Measurements from ENCODE around the gene CNFN. TPM values are rescaled to one million over a fixed set of nuclear protein-coding genes. Genes with fewer than 3 reads are reported as not detected.

CNFN gene
- total RNA-seq, 1 donor from 2014 or later: 1.00 TPM

- DNase-seq: peak; percentile 91
- peak; percentile 90 for ATAC-seq (ENCODE audit: low read depth)
- Mint-ChIP-seq H3K27ac (peak overlapping the region; percentile 98), H3K9me3 (no peaks in the 10 kb centered on the region), H3K27me3 (no peaks in the 10 kb centered on the region), H3K4me1 (peaks cover 46% of the 10 kb centered on the region), H3K4me3 (peak overlapping the region; percentile 98), H3K36me3 (ENCODE audit: low read depth) (peaks cover 20% of the 10 kb centered on the region)
- no peak for TF ChIP-seq CTCF (IDR thresholded peaks at IDR 0.05)
- intact Hi-C loops (cut with micrococcal nuclease): loop anchor here (1.0 to 5.0 kb wide), 8 partner anchors 15 to 478 kb away; partner anchors contain the start of genes GSK3A and MEGF8
- CTCF ChIA-PET: interaction anchor here (0.6 to 3.9 kb wide), 4 partner anchors 11 to 105 kb away, joined by 3 to 15 read pairs (median 10); partner anchors contain the start of gene CEACAM1
- POLR2A ChIA-PET: interaction anchor here (0.5 to 2.3 kb wide), 19 partner anchors 10 to 347 kb away, joined by 3 to 23 read pairs (median 5); partner anchors contain the start of genes CIC, POU2F2 and ZNF574
These were observed 33.6 kb upstream of the CNFN start for GRCh38 chr19:42423462-42424344.

DNA sequence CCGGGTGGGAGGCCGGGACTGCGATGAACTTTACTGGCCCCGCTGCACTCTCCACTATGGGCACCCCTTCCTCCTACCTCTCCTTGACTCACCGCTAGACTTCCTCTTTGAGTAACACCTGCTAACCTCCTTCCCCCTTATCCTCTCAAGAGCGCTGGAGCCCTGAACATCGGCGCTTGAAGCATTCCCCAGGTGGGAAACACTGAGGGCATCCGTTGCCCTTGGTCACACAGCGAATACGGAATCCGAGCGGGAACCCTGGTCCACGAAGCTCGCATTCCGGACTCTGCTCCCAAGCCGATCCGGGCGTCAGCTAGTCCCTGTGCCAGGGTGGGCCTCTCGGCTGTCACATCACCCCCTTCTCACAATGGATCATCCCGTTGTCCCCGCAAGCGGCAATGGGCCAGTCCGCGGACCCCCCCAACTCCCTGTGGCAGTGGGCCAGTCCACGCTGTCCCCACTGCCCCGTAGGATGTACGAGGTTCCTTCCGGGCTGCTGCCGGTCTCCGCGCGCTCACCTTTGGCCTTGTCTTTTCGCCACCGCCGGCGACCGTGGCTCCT lies 32.9 kb upstream of the CNFN start:
- H3K27me3 Mint-ChIP-seq: no peaks in the 10 kb centered on the region
- ChIA-PET CTCF (interaction anchor here (0.6 to 3.9 kb wide), 4 partner anchors 11 to 105 kb away, joined by 3 to 15 read pairs (median 10); partner anchors contain the start of gene CEACAM1), POLR2A (interaction anchor here (0.5 to 2.3 kb wide), 16 partner anchors 10 to 346 kb away, joined by 3 to 23 read pairs (median 5); partner anchors contain the start of genes CIC and ZNF574)
- ATAC-seq (ENCODE audit: low read depth) (peak; percentile 47), DNase-seq (peak; percentile 61)
- peak overlapping the region; percentile 98 for H3K27ac Mint-ChIP-seq
- peaks cover 46% of the 10 kb centered on the region for H3K4me1 Mint-ChIP-seq
- peak overlapping the region; percentile 98 for H3K4me3 Mint-ChIP-seq
- intact Hi-C loops (cut with micrococcal nuclease): loop anchor here (1.0 to 5.0 kb wide), 8 partner anchors 15 to 478 kb away; partner anchors contain the start of genes GSK3A and MEGF8
- no peaks in the 10 kb centered on the region for H3K9me3 Mint-ChIP-seq
- H3K36me3 Mint-ChIP-seq (ENCODE audit: low read depth): peaks cover 26% of the 10 kb centered on the region
- TF ChIP-seq CTCF (IDR thresholded peaks at IDR 0.05): no peak

DNA sequence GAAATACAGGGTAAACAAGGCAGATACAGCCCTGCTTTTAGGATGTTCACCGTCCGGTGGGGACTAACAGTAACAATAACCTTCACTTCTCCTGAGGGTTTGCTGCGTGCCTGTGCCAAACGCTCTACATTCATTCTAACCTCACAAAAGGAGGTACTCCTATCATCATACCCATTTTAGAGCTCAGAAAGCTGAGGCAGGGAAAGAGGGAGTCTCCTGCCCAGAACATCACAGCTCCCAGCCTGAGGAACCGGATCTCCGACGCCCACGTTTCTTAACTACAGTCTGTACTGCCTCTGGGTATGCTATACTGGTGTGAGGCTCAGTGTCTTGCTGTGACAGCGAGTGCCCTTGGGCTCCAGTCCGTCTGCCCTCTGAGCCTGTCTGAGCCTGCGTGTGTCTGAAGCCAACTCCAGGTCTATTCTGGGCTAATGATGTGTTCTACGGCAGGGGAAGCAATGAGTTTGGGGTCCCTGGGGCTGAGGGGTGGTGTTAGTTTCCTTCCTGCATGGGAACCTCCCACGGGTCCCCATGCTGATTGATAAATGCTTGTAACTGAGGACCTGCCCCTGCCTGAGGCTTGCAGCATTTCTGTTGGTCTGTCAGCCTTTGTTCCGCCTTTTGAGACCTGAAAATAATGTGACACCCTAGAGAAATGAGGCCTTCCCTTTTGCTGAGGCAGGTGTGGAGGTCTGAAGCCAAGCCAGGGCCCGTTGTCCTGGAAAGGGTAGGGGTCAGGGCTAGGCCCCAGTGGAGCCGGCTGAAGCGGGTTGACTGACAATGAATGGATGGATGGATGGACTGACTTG lies 32.2 kb upstream of the CNFN start:
- TF ChIP-seq CTCF (IDR thresholded peaks at IDR 0.05): no peak
- Mint-ChIP-seq H3K27me3 (no peaks in the 10 kb centered on the region), H3K27ac (peak overlapping the region; percentile 98), H3K4me3 (peak overlapping the region; percentile 98), H3K36me3 (ENCODE audit: low read depth) (peaks cover 26% of the 10 kb centered on the region), H3K9me3 (no peaks in the 10 kb centered on the region), H3K4me1 (peaks cover 46% of the 10 kb centered on the region)
- ATAC-seq (ENCODE audit: low read depth) (peak; percentile 19), DNase-seq (peak; percentile 55)
- intact Hi-C loops (cut with micrococcal nuclease): loop anchor here (2.0 to 5.0 kb wide), 3 partner anchors 25 to 293 kb away; no protein-coding TSS in a partner anchor
- ChIA-PET POLR2A (interaction anchor here (1.3 to 2.3 kb wide), 4 partner anchors 16 to 308 kb away, joined by 3 to 23 read pairs (median 7); no protein-coding TSS in a partner anchor), CTCF (interaction anchor here (0.6 to 3.9 kb wide), 5 partner anchors 12 to 50 kb away, joined by 3 to 24 read pairs (median 15); no protein-coding TSS in a partner anchor)

- CTCF ChIA-PET: interaction anchor here (0.6 to 3.9 kb wide), 4 partner anchors 13 to 49 kb away, joined by 3 to 24 read pairs (median 12); no protein-coding TSS in a partner anchor
- H3K4me1 Mint-ChIP-seq: peaks cover 46% of the 10 kb centered on the region
- intact Hi-C loops (cut with micrococcal nuclease): loop anchor here (2.0 to 5.0 kb wide), 3 partner anchors 25 to 293 kb away; no protein-coding TSS in a partner anchor
These were observed 31.5 kb upstream of the CNFN start for GRCh38 chr19:42421591-42422031.

More at GRCh38 chr19:42421591-42422031, 31.5 kb upstream of the CNFN start:
- peaks cover 28% of the 10 kb centered on the region for H3K36me3 Mint-ChIP-seq (ENCODE audit: low read depth)
- no peak for ATAC-seq (ENCODE audit: low read depth)
- H3K9me3 Mint-ChIP-seq: no peaks in the 10 kb centered on the region
- POLR2A ChIA-PET: no interaction called here
- no peak for TF ChIP-seq CTCF (IDR thresholded peaks at IDR 0.05)
- DNase-seq: no peak
- no peaks in the 10 kb centered on the region for H3K27me3 Mint-ChIP-seq
- H3K27ac Mint-ChIP-seq: peak overlapping the region; percentile 98
- H3K4me3 Mint-ChIP-seq: peak overlapping the region; percentile 98

All from activated B cell treated with CpG ODN at 0.5 μM for 24 hours (primary cell).